GM12875 (cell line): ENCODE data around the gene DNAH8.

Experiments used
- H3K4me3 ChIP-seq: one replicate; pipeline ENCODE4 v1.5.1; 2011; ENCODE audit warnings: low read depth, low read length, control low read depth
- CTCF ChIP-seq: IDR thresholded peaks from 2 replicates; pipeline ENCODE4 v1.5.1; 2011; ENCODE audit warnings: low read depth, mild to moderate bottlenecking, control low read depth, inconsistent platforms, low read length, moderate library complexity, borderline replicate concordance; ENCODE audit not compliant: insufficient read depth

The DNAH8 gene

DNA sequence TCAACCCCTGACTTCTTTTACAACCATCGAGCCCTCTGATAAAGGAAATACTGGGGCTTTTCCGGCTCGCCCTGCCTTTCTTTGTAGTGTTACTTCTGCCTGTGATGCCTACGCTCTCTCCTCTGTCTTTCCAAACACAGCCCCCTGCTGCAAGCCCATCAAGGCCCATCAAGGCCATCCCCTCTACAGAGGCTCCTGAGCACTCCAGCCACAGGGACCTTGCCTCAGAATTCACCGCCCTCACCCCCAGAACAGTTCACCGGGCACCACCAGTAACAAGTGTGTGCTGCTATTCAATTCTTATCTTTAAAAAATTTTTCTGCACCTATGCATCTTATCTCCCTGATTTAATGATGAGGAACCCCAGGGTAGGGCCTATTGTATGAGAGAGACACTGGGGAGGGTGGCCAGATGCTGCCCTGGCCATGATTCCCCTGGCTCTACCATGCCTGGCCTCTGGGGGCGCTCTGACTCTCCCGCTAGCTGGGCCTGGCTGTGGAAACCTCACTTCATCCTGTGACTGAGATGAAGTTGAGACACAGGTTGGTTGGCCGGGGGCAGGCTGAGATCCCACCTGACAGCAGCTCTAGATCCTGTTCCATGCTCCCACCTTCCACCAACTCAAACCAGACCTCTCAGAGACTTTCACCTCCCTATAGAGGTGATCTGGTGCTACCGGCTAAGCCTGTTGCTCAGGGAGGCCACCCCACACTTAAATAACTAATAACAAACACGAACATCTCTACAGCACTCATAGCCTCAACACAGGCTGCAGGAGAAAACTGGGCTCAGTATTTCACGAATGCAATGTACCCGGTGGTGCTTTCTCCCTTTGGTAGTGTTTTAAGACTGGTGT lies 314.3 kb downstream of the DNAH8 start:
- H3K4me3 ChIP-seq, result no peak overlapping the region
- TF ChIP-seq CTCF, result peak; percentile 98

- H3K4me3 ChIP-seq, result no peak overlapping the region
- no peak for TF ChIP-seq CTCF
Measured at GRCh38 chr6:39035681-39036080, 320.6 kb downstream of the DNAH8 start.

GRCh38 chr6:39037082-39037508 lies 322.0 kb downstream of the DNAH8 start:
- no peak overlapping the region for H3K4me3 ChIP-seq
- TF ChIP-seq CTCF, result no peak

GRCh38 chr6:39037707-39038106 lies 322.6 kb downstream of the DNAH8 start:
- H3K4me3 ChIP-seq, result no peak overlapping the region
- no peak for TF ChIP-seq CTCF

DNA sequence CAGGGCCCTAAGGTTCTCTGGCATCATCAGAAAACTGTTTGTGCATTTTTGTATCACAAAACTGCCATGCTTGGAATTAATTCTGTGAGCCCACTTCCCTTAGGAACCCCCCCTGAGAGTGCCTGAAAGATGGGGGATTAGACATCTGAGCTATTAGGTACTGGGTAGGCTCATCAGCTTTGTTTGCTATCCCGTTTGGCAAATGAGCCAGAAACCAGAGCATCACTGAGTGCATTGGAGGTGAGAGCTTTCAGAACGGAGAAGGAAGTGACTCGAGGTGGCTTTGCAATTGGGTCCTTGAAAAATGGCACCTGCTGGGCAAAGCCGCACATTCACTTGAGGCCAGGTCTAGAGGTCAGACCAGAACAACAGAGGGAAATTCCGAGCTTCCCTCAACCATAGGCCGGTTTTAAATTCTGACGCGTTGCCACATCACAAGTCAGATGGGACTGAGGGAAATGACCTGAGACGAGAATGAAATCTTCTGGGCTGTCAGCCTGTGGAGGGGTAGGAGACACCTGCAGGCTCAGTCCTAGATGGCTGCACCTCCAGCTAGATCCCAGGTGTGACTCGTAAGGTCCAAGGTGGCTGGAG lies 325.1 kb downstream of the DNAH8 start:
- no peak for TF ChIP-seq CTCF

GRCh38 chr6:39041072-39041471 lies 326.0 kb downstream of the DNAH8 start:
- no peak overlapping the region for H3K4me3 ChIP-seq
- no peak for TF ChIP-seq CTCF

More for the DNA sequence above, 325.1 kb downstream of the DNAH8 start:
- no peak overlapping the region for H3K4me3 ChIP-seq

DNA sequence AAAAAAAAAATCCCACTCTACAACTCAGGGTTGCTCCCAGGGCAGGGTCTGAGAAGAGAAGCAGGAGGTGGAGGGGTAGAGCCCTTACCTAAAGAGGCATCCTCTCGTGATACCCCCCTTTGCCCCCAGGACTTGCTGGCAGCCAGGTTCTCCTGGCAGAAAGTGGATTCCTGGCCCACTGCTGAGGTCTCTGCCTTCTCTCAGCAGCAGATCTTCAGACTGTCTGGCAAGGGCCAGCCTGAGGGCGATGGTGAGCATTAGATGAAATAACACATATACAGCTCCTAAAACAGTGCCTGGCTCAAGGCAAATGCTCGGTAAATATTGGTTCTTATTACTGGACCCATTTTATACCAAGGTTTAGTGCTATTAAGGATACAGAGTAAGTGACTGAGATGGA lies 328.7 kb downstream of the DNAH8 start:
- no peak overlapping the region for H3K4me3 ChIP-seq

More for the DNA sequence above, 328.7 kb downstream of the DNAH8 start:
- TF ChIP-seq CTCF, result no peak
